Naive B cell (primary cell): ENCODE results near the gene ZNF423. TPM values are rescaled to one million over a fixed set of nuclear protein-coding genes. Genes with fewer than 3 reads are reported as not detected.
A peak's percentile ranks its signal among the peaks of the same experiment; 100 is the strongest.

Experiments used
- ATAC-seq, 2 donors: fragments of 150-1000 bp; cut with Tn5 transposase; 2 replicates each; pipeline ENCODE4 v1.10.0; 2021; ENCODE audit warnings: low read depth in 2 of 2, mild to moderate bottlenecking in 2 of 2, moderate library complexity in 2 of 2
- DNase-seq: peaks from one replicate; pipeline ENCODE4 v3.0.0; 2022
- H3K27ac Mint-ChIP-seq, 6 donors: one replicate each; pipeline ENCODE4 v1.8.0; 2020 to 2022; ENCODE audit warnings: mild to moderate bottlenecking in 6 of 6, mixed read lengths in 6 of 6, moderate library complexity in 5 of 6, inconsistent platforms in 2 of 6
- H3K27me3 Mint-ChIP-seq, 3 donors: one replicate each; pipeline ENCODE4 v1.8.0; 2021 to 2022; ENCODE audit warnings: mixed read lengths in 3 of 3, mild to moderate bottlenecking in 1 of 3
- H3K36me3 Mint-ChIP-seq, 2 donors: one replicate each; pipeline ENCODE4 v1.8.0; 2020 to 2022; ENCODE audit warnings: mixed read lengths in 2 of 2, inconsistent platforms in 1 of 2, mild to moderate bottlenecking in 1 of 2
- H3K4me1 Mint-ChIP-seq, 3 donors: one replicate each; pipeline ENCODE4 v1.8.0; 2020 to 2022; ENCODE audit warnings: mixed read lengths in 3 of 3, inconsistent platforms in 1 of 3, mild to moderate bottlenecking in 1 of 3, moderate library complexity in 1 of 3
- H3K4me3 Mint-ChIP-seq, 8 donors: one replicate each; pipeline ENCODE4 v1.8.0; 2020 to 2022; ENCODE audit warnings: mild to moderate bottlenecking in 8 of 8, mixed read lengths in 8 of 8, moderate library complexity in 8 of 8, inconsistent platforms in 2 of 8
- H3K9me3 Mint-ChIP-seq, 7 donors: one replicate each; pipeline ENCODE4 v1.8.0; 2020 to 2022; ENCODE audit warnings: mixed read lengths in 7 of 7, mild to moderate bottlenecking in 5 of 7, inconsistent platforms in 2 of 7, moderate library complexity in 1 of 7
- polyA plus RNA-seq, 6 donors: library from polyadenylated mRNA; unstranded; fragments of 300-500 nt; fragmentation: Illumina TruSeq; gene quantifications; one replicate each; pipeline ENCODE4 v1.2.3, GENCODE V29; 2021; ENCODE audit warnings: low read depth in 6 of 6

ZNF423 gene
- polyA plus RNA-seq, 6 donors from 2014 or later, result not detected

DNA sequence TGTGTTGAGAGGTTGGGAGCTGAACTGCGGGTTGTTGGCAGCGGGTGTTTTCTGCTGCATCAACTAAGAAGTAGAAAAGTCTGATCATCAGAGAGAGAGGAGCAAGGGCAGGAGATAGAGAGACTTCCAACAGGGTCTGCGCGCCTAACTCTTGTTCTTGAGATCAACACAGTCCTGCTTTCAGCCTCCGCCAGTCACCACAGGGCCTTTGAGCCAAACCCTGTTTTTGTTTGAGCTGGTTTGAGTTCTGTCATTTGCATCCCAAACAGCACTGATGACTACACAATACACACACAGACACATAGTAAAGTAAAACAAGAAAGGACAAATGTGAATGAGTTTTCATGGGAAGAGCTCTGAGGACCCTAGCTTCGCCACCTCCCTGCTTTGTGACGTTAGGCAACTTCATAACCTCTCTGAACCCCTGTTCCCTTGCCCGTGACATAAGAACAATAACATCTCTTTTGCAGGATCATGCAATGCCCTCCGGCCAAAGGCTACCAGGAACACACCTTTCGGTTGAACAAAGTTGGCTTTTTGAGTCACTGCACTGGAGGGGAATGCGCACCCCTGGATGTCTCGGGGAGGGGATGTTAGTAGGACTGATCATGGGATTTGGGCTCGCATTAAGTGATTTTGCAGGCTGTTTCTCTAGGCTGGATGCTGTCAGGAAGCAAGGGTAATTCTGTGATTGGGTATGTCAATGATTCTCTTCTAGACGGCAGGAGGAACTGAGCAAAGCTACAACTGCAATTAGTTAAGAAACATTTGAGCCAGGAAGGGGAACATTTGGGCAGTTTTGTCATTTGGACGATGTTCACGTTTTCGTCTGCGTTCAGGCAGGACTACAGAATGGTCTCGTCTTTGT is 390.0 kb downstream of the ZNF423 start:
- DNase-seq, result no peak
- Mint-ChIP-seq H3K36me3 (no peaks in the 10 kb centered on the region), H3K27me3 (peaks cover 8 to 10% (median 9%) of the 10 kb centered on the region in 3 donors), H3K27ac (peak overlapping the region in 1 of 6 donors; percentile 32), H3K4me3 (no peak overlapping the region), H3K4me1 (peaks cover 23 to 32% (median 24%) of the 10 kb centered on the region in 3 donors), H3K9me3 (peaks cover 0 to 2% (median 0%) of the 10 kb centered on the region in 7 donors)
- ATAC-seq, result no peak

DNA sequence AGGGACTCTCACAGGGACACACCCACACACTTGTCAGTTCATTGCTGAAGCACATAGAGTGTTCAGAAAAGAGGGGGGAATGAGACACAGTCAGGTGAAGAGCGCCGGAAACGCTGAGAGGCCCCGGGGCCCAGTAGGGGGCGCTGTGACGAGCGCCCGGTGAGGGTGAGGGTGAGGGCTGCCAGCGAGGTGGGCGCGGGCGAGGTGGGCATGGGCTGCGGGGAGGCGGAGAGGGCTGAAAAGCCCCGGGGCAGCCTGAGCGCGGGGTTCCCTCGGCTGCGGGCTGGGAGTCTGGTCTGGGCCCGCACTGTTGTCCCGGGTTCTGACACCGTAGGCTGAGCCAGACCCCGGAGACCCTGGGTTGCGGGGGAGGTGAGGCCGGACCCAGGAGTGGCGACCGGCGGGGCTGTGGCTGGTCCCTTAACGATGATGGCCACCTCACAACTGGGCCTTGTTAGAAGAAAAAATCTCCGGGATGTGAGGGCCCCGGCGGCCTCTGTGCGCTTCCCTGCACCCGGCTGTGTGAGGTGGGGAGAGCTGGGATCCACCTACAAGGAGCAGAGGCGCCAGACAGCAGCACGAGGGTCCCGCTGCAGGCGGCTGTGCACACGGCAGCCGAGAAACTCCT is 390.9 kb downstream of the ZNF423 start:
- peak overlapping the region in 4 of 6 donors; percentile 32 to 73 (median 40) for H3K27ac Mint-ChIP-seq
- DNase-seq, result no peak
- H3K27me3 Mint-ChIP-seq, result peaks cover 8 to 10% (median 9%) of the 10 kb centered on the region in 3 donors
- ATAC-seq, result no peak
- peak overlapping the region in 1 of 8 donors; percentile 53 for H3K4me3 Mint-ChIP-seq
- peaks cover 0 to 2% (median 0%) of the 10 kb centered on the region in 7 donors for H3K9me3 Mint-ChIP-seq
- peaks cover 23 to 32% (median 24%) of the 10 kb centered on the region in 3 donors for H3K4me1 Mint-ChIP-seq
- no peaks in the 10 kb centered on the region for H3K36me3 Mint-ChIP-seq

- ATAC-seq (no peak), DNase-seq (no peak)
- Mint-ChIP-seq H3K36me3 (no peaks in the 10 kb centered on the region), H3K9me3 (peaks cover 0 to 2% (median 0%) of the 10 kb centered on the region in 7 donors), H3K27me3 (peaks cover 8 to 10% (median 9%) of the 10 kb centered on the region in 3 donors), H3K27ac (peak overlapping the region in 5 of 6 donors; percentile 51 to 91 (median 85)), H3K4me3 (peak overlapping the region in 3 of 8 donors; percentile 15 to 48 (median 46)), H3K4me1 (peaks cover 21 to 30% (median 23%) of the 10 kb centered on the region in 3 donors)
Measured at GRCh38 chr16:49464093-49464492, 391.8 kb downstream of the ZNF423 start.

GRCh38 chr16:49463529-49463928 is 392.4 kb downstream of the ZNF423 start:
- ATAC-seq (peak; percentile 86 to 89), DNase-seq (peak; percentile 44)
- no peaks in the 10 kb centered on the region for H3K36me3 Mint-ChIP-seq
- peak overlapping the region in 6 of 8 donors; percentile 27 to 67 (median 47) for H3K4me3 Mint-ChIP-seq
- peaks cover 15 to 27% (median 19%) of the 10 kb centered on the region in 3 donors for H3K4me1 Mint-ChIP-seq
- peaks cover 8 to 10% (median 9%) of the 10 kb centered on the region in 3 donors for H3K27me3 Mint-ChIP-seq
- peaks cover 0 to 2% (median 0%) of the 10 kb centered on the region in 7 donors for H3K9me3 Mint-ChIP-seq
- peak overlapping the region in 5 of 6 donors; percentile 51 to 91 (median 89) for H3K27ac Mint-ChIP-seq

DNA sequence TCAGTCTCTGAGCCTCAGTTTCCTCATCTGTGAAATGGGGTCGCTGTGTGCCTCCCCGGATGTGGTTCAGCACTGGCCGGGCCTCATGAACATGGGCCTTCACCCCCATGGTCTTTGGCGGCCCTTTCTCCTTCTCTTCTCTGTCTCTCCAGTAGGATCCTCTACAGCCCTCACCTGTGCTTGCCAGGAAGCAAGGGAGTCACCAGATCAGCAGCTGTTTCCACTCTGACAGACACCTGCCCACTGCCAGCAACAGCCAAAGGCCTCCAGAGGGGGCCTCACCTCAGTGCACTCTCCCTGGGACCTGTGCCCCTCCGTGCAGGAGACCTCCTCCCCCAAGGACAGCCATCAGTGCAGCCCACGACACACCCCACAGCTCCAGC is 392.9 kb downstream of the ZNF423 start:
- Mint-ChIP-seq H3K36me3 (no peaks in the 10 kb centered on the region), H3K9me3 (peaks cover 0 to 2% (median 0%) of the 10 kb centered on the region in 7 donors), H3K27ac (peak overlapping the region in 4 of 6 donors; percentile 58 to 91 (median 73)), H3K27me3 (peaks cover 8 to 10% (median 9%) of the 10 kb centered on the region in 3 donors), H3K4me1 (peaks cover 13 to 27% (median 19%) of the 10 kb centered on the region in 3 donors), H3K4me3 (peak overlapping the region in 2 of 8 donors; percentile 20 to 44)
- no peak for ATAC-seq
- no peak for DNase-seq

DNA sequence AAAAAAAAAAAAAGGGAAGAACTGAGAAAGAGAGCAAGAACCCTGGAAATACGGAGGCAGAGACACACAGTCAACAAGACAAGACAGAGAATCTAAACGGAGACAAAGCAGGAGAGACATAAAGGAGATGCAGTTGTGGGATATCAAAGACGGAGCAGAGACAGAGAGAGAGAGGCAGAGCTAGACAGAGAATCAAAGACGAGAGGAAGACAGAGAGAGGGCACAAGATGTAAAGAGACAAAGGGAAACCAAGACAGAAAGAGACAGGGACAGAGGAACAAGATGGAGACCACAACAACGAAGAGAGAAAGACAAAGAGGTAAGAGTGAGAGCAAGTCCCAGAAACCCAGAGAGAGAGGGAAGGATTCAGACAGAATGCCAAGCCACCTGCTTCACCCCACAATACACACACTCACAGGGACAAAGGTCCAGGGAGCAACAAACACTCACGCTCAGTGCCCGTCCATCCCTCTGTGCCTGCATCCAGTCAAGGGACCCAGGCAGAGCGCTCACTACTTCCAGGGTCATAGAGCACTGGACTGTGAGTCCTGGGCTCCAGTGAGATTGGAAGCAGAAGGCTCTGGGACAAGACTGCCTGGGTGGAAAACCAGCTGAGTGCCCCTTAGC is 393.4 kb downstream of the ZNF423 start:
- Mint-ChIP-seq H3K36me3 (no peaks in the 10 kb centered on the region), H3K9me3 (peaks cover 0 to 2% (median 0%) of the 10 kb centered on the region in 7 donors), H3K4me1 (peaks cover 13 to 27% (median 19%) of the 10 kb centered on the region in 3 donors), H3K27me3 (peaks cover 8 to 10% (median 9%) of the 10 kb centered on the region in 3 donors), H3K4me3 (peak overlapping the region in 1 of 8 donors; percentile 32), H3K27ac (peak overlapping the region in 5 of 6 donors; percentile 18 to 95 (median 59))
- DNase-seq (no peak), ATAC-seq (no peak)

DNA sequence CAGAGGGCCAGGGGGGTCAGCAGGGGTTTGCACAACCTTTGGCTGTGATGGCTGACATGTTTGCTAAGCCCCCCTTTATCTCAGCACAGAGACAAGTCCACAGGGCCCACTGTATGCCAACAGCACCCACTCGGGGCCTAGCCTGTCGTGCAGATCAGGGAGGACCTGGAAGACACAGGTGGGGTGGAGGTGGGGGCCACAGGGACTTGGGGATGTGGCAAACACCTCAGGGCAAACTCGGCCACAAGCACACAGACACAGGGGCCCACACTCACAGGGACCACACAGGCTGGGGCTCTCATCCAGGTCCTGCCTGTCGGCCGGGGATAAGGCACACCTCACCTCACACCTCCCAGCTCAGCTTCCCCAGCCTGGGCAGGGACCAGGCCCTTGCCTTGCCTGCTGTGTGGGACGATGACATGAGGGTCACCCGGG is 394.4 kb downstream of the ZNF423 start:
- peak overlapping the region in 1 of 6 donors; percentile 38 for H3K27ac Mint-ChIP-seq
- peaks cover 8 to 10% (median 9%) of the 10 kb centered on the region in 3 donors for H3K27me3 Mint-ChIP-seq
- peaks cover 13 to 27% (median 19%) of the 10 kb centered on the region in 3 donors for H3K4me1 Mint-ChIP-seq
- peak overlapping the region in 1 of 8 donors; percentile 33 for H3K4me3 Mint-ChIP-seq
- H3K9me3 Mint-ChIP-seq, result peaks cover 0 to 2% (median 0%) of the 10 kb centered on the region in 7 donors
- ATAC-seq, result no peak
- no peaks in the 10 kb centered on the region for H3K36me3 Mint-ChIP-seq
- DNase-seq, result no peak

- Mint-ChIP-seq H3K4me3 (peak overlapping the region in 1 of 8 donors; percentile 29), H3K27ac (no peak overlapping the region), H3K27me3 (peaks cover 8 to 10% (median 9%) of the 10 kb centered on the region in 3 donors), H3K9me3 (peaks cover 0 to 2% (median 0%) of the 10 kb centered on the region in 7 donors), H3K4me1 (peaks cover 13 to 27% (median 19%) of the 10 kb centered on the region in 3 donors), H3K36me3 (no peaks in the 10 kb centered on the region)
- DNase-seq, result no peak
- no peak for ATAC-seq
Measured at GRCh38 chr16:49460786-49461470, 395.0 kb downstream of the ZNF423 start.

- no peaks in the 10 kb centered on the region for H3K36me3 Mint-ChIP-seq
- DNase-seq (no peak), ATAC-seq (no peak)
- peaks cover 13 to 27% (median 19%) of the 10 kb centered on the region in 3 donors for H3K4me1 Mint-ChIP-seq
- peaks cover 0 to 2% (median 0%) of the 10 kb centered on the region in 7 donors for H3K9me3 Mint-ChIP-seq
- peaks cover 8 to 10% (median 9%) of the 10 kb centered on the region in 3 donors for H3K27me3 Mint-ChIP-seq
- no peak overlapping the region for H3K4me3 Mint-ChIP-seq
- H3K27ac Mint-ChIP-seq, result no peak overlapping the region
Measured at GRCh38 chr16:49459953-49460735, 395.8 kb downstream of the ZNF423 start.

- Mint-ChIP-seq H3K36me3 (no peaks in the 10 kb centered on the region), H3K4me3 (no peak overlapping the region), H3K27ac (no peak overlapping the region), H3K4me1 (peaks cover 10 to 19% (median 14%) of the 10 kb centered on the region in 3 donors), H3K9me3 (peaks cover 0 to 2% (median 0%) of the 10 kb centered on the region in 7 donors), H3K27me3 (peaks cover 7 to 16% (median 13%) of the 10 kb centered on the region in 3 donors)
- ATAC-seq, result no peak
- no peak for DNase-seq
Measured at GRCh38 chr16:49458656-49459445, 397.1 kb downstream of the ZNF423 start.

- no peak for DNase-seq
- Mint-ChIP-seq H3K4me3 (no peak overlapping the region), H3K27me3 (peaks cover 3 to 19% (median 15%) of the 10 kb centered on the region in 3 donors), H3K9me3 (peaks cover 0 to 2% (median 0%) of the 10 kb centered on the region in 7 donors), H3K36me3 (no peaks in the 10 kb centered on the region), H3K4me1 (peaks cover 4 to 13% (median 8%) of the 10 kb centered on the region in 3 donors), H3K27ac (no peak overlapping the region)
- no peak for ATAC-seq
Measured at GRCh38 chr16:49458243-49458642, 397.7 kb downstream of the ZNF423 start.
